HG03354 (cell line): ENCODE results near the gene RGS10.
"Not testable (repeated sequence)": the region's sequence is repeated elsewhere in the genome, so short reads cannot be mapped to it uniquely, and the experiment has no call there.

Experiments used
- ATAC-seq: cut with Tn5 transposase; IDR thresholded peaks from one replicate; pipeline ENCODE4 v1.9.1; 2021; ENCODE audit warnings: mild to moderate bottlenecking; ENCODE audit not compliant: unreplicated experiment, poor library complexity, severe bottlenecking

RGS10 gene

DNA sequence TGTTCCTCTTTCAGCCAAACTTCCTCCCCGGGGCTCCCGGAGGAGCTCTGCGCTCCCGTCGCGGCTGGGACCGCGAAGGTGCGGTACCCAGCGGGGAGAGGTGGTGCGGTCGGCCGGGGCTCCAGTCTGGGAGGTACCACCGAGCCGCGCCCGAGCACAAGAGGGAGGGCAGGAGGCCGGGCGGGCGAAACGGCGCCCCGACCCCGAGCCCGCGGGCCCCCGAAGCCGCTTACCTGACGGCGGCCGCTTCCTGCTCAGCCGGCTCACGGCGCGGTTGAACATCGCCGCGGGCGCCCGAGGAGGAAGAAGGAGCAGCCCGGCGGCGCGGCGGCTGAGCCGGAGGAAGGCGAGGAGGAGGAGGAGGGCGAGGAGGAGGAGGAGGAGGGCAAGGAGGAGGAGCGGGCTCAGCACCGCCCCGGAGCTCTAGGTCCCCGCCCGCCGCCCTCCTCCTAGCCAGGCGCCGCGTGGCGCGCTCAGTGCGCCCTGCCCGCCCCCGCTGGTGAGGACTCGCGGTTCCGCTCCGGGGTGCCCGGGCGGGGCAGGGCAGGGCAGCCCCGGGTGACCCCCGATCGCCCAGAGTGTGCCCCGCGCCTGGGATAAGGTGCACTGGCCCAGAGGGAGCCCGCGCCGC is at the start of gene RGS10:
Gene RGS10 (minus strand): TSS at position 363 of the 631 bp plus-strand sequence. CDS start 81 bp downstream, at position 282.
- ATAC-seq: peak; percentile 74

- no peak for ATAC-seq
Measured at GRCh38 chr10:119588071-119588470, 45.6 kb upstream of the RGS10 start.

DNA sequence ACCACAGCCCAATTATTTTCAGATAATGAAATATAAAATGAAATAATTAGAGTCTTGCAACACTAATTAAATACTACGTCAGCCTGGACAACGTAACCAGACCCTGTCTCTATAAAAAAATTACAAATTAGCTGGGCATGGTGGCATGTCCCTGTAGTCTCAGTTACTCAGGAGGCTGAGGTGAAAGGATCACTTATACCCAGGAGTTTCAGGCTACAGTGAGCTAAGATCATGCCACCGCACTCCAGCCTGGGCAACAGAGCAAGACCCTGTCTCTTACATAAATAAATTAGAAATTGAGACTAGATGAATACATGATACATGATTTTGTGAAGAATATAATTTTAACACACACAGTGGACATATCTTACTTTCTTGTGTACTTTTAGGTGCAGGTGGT is 35.8 kb upstream of the RGS10 start:
- no peak for ATAC-seq

DNA sequence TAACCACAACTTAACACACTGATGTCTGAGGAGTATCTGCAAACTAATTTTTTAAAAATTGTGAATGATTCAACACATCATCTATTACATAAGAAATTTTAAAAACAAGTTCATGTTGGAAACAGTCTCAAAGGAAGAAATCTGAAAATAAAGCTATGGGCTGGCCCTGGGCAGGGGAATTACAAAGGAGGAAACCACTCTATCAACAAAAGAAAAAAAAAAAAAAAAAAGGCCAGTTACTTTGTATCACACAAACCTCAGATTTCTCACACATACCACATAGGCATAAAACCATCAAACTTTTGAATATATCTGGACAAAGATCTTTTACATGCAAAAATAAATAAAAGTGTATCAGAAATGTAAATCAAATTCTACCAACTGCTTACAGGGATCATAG is 33.5 kb upstream of the RGS10 start:
- no peak for ATAC-seq

DNA sequence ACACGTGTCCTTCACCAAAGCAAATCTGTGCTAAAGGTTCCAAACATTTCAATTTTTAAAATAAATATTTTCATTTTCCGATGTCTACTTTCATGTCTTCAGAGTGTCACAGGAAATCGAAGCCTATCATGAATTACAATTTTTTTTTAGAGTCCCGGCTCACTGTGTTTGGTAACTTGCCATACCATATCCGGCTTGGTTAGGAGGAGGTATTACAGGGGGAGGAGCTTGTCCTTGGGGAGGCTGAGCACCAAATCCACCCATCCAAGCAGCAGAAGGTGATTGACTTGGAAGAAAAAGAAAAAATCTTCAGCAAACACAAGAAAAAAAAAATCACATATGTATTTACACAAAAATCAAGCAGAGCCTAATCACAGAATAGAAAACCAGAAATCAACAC is 33.0 kb upstream of the RGS10 start:
- ATAC-seq: no peak

GRCh38 chr10:119567978-119568377 is 25.5 kb upstream of the RGS10 start:
- ATAC-seq: no peak

DNA sequence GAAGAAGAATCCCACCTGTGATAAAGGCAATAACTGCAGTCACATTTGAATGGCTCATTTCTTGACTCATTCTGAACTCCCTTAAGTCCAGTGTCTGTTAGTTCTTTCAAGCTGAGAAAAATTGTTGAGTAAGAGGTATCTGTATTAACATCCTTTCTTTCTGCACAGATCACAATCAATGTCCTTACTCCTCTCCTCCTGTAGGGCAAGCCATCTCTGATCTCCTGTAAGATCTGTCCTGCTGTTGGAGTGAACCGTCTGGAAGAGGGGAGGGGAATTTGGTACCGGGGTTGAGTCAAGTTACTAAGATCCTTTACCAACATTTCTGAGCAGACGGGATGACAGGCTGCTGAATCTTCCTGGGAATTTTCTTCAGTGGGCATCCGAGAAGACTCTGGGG is 19.6 kb upstream of the RGS10 start:
- ATAC-seq: no peak

DNA sequence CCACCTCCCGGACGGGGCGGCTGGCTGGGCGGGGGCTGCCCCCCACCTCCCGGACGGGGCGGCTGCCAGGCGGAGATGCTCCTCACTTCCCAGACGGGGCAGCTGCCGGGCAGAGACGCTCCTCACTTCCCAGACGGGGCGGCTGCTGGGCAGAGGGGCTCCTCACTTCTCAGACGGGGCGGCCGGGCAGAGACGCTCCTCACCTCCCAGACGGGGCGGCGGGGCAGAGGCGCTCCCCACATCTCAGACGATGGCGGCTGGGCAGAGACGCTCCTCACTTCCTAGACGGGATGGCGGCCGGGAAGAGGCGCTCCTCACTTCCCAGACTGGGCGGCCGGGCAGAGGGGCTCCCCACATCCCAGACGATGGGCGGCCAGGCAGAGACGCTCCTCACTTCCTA is 17.0 kb upstream of the RGS10 start:
- not testable (repeated sequence) for ATAC-seq

DNA sequence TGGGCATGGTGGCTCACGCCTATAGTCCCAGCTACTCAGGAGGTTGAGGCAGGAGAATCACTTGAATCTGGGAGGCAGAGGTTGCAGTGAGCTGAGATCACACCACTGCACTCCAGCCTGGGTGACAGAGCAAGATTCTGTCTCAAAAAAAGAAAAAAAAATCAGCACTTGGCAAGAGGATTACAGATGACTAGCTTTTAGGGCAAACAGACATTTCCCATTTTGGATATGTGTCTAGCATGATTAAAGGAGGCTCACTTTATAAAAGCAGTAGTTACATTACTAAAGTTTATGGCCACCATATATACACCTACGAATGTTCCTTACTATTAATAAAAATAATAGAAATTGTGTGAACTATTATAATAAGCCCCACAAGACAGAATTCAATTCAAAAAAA is 13.6 kb upstream of the RGS10 start:
- not testable (repeated sequence) for ATAC-seq

- no peak for ATAC-seq
Measured at GRCh38 chr10:119555178-119555784, 12.8 kb upstream of the RGS10 start.

DNA sequence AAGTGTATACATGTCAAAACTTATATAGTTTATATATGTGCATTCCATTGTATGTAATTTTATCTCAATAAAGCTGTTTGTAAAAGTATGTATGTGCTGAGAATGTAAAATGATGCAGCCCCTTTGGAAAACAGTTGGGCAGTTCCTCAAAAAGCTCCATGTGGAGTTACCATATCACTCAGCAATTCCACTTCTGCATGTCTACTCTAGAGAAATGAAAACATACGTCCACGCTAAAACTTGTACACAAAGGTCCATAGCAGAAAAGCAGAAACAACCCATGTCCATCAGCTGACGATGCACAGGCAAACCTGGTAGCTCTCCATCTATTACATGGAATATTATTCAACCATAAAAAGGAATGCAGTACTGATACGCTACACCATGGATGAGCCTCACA is 8.3 kb upstream of the RGS10 start:
- no peak for ATAC-seq

DNA sequence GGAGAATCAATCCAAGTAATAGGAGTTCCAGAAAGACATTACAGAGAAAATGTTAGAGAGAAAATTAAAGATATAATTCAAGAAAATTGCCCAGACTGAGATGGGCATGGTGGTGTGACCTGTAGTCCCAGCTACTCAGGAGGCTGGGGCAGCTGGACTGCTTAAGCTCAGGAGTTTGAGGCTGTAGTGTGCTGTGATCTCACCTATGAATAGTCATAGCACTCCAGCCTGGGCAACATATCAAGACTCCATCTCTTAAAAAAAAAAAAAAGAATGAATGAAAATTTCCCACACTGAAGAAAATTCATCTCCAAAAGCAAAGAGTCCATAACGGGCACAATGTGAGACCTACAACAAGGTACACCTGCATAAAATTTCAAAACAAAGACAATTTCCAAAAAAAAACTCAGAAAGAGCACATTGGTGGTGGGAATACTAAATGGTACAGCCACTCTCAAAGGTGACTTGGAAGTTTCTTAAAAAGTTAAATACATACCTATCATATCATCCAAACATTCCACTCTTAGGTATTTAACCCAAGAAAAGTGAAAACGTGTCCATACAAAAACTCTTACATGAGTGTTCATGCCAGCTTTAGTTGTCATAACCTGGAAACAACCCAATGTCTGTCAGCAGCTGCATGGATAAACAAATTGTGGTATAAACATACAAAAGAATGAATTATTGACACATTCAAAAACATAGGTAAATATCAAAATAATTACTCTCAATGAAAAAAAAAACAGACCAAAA is 6.9 kb upstream of the RGS10 start:
- ATAC-seq: no peak

DNA sequence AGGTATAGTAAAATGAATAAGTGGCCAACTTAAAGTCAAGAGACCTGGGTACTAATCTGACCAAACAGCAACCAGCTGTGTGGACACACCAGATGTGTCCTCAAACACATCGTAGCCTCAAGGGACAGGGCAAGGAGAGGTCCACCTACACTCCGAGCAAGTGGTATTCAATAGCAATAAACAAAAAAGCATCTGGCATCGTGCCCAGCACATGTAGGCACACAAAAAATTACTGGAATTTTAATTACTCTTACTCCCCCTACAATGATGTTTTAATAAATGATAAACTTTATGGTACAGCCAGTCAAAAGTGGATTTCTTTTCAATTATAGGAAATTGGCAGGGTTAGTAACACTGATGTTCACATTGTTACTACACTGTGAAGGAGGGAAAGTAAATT is 3.5 kb upstream of the RGS10 start:
- ATAC-seq: no peak

GRCh38 chr10:119545310-119545709 is 2.8 kb upstream of the RGS10 start:
- no peak for ATAC-seq

DNA sequence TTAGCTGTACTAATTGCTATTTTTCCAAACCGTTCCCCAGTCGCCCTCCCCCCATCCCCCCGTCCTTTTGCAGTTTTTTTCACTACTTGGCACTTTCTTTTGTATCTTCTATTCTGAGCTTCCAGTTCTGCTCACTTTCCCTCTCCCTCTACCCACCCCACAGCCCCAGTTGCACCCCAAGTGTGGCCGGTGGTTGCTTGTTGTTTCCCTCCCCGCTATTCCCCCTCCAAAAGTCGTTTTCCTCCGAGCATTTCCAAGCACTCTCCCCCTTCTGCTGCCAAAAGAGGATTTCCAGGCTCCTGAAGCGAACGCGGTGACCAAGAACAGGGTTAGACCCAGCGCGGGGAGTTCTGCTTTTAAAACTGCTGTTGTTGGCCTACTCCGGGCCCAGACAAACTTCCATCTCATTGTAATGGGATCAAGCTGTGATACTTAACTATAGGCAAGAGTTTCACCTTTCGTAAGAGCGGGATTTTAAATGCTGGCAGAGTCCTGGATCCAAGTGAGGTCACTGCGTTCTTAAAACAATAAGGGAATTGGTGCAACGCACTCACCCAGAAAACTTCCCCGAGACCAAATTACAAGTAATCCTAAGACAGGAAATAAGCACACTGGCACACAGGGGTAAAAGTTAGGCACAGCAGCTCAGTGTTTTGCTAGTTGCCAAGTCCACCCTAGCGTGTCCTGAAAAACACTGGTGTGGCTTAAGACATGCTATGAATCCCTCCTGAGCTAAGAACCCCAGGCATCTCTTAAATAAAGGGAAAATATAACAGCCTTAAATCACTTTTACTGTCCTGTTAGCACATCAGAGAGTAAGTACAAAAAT is 1.5 kb upstream of the RGS10 start:
- ATAC-seq: no peak

DNA sequence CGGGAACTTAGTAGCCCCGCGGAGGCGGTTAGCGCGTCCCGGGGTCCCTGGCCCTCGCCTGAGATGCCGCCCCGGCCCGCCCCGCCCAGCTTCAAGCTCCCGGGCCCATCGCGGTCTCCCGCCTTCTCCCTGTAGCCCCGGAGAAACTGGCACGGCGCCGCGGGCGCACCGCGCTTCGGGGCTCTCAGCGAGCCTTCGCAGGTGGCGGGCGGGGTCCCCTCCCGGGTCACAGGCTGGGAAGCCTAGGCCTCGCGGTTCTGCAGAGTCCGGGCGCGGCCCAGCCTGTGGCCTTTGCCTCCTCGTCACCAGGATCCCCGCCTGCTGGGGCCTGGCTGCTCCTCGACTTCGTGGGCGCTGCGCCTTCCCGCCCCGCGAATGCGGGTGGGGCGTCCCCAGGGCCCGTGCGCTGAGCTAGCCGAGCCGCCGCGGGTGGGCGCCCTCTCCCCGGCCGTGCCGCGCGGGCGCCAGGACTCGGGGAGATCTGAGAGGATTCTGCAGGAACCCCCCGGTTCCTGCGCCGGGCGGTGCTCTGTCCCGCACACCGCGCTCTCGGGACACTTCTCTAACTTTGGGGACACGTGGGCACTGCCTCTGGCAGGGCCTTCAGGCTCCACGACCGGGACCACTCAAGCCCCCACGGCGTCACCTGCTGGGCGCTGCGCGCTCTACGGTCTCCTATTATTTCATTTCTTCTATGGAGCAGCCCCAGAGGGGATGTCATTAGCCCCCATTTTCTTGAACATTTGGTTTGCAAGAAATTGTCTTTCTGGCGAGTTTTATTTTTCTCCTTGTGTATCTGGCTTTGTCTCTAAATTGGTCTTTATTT is 682 bp upstream of the RGS10 start:
- peak; percentile 51 for ATAC-seq

DNA sequence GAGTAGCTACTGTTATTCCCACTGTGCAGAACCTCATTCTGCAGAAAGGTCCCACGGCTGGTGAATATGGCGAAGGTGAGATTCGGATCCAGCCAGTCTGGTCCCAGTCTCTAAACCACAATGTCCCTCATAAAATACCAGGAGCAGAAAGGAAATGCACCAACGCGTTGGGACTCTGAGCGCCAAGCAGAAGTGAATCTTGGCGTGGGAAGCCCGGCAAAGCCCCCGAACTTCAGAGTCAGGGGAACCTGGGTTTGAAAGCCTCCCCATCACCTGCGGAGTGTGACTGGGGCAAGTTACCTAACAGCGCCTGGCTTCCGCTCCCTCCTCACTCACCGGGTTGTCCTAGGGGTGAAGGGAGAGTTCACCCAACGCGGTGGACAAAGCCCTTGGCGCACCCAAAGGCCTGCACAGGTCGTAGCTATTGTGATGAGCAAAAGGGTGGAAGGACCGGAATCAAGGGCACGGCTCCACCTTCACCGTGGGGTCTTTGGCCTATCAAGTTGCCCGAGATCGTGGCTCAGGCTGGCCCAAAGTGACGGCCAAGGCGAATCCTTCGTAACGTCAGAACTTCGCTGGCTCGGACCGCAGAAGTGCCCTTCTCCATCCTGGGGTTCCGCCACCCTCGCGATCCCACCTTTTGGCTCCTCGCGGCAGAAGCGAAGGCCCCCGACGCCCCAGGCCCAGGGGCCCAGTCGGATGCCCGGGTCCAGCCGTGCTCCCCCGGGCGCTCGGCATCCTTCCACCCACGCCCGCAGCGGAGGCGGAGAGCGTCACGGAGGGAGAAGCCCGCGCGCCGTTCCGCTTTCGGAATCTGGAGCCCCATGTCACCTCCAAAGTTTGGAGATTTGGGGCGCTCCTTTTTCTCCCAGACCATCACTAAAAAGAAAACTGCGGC is 811 bp downstream of the RGS10 start:
- peak; percentile 14 for ATAC-seq

DNA sequence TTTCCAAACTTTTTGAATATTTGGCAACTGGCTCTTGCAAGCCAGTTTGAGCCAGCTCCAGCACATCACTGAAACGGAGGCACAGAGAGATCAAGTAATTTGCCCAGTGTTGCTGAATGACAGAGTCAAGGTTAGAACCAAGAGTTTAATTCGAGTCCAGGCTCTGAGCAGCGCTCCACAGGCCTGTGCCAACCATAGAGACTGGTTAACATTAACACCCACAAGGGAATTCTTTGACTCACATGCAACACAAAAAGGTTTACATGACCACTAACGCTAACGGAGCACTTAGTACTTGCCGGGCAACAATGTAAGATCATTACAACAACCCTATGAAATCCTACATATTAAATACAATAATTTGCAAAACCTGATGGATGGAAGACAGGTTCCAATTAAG is 1.5 kb downstream of the RGS10 start:
- no peak for ATAC-seq

DNA sequence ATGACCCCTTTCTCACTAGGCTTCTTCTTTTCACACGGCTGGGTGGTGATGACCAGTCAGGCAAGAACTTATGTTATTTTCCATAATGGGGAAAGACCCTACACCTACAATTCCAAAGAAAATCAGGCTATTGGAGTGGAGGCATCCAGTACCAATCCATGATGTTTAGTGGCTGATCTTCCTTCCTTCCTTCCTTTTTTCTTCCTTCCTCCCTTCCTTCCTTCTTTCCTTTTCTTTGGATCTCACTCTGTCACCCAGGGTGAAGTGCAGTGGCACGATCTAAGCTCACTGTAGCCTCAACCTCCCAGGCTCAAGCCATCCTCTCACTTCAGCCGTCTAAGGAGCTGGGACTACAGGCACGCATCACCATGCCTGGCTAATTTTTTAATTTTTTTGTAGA is 2.5 kb downstream of the RGS10 start:
- ATAC-seq: no peak
